ENCODE results near the gene OSTF1. TPM values are rescaled to one million over a fixed set of nuclear protein-coding genes. Genes with fewer than 3 reads are reported as not detected.

Gene OSTF1
- total RNA-seq, 1 donor from 2014 or later: 38.4 TPM

- Mint-ChIP-seq H3K4me1 (ENCODE audit: low read depth, unreplicated experiment) (peaks cover 7% of the 10 kb centered on the region), H3K36me3 (ENCODE audit: unreplicated experiment) (no peaks in the 10 kb centered on the region), H3K27ac (ENCODE audit: unreplicated experiment) (no peak overlapping the region), H3K4me3 (ENCODE audit: unreplicated experiment) (no peak overlapping the region), H3K27me3 (ENCODE audit: unreplicated experiment) (no peaks in the 10 kb centered on the region), H3K9me3 (ENCODE audit: unreplicated experiment) (peaks cover 1% of the 10 kb centered on the region)
- DNase-seq: no peak
- no peak for TF ChIP-seq CTCF (IDR thresholded peaks at IDR 0.05; ENCODE audit: partially characterized antibody, unreplicated experiment)
Observed at GRCh38 chr9:75061169-75061568, 27.1 kb upstream of the OSTF1 start.

GRCh38 chr9:75063556-75064305 is 24.6 kb upstream of the OSTF1 start:
- H3K9me3 Mint-ChIP-seq (ENCODE audit: unreplicated experiment): no peaks in the 10 kb centered on the region
- H3K4me3 Mint-ChIP-seq (ENCODE audit: unreplicated experiment): no peak overlapping the region
- H3K36me3 Mint-ChIP-seq (ENCODE audit: unreplicated experiment): no peaks in the 10 kb centered on the region
- peak overlapping the region; percentile 77 for H3K27ac Mint-ChIP-seq (ENCODE audit: unreplicated experiment)
- no peak for TF ChIP-seq CTCF (IDR thresholded peaks at IDR 0.05; ENCODE audit: partially characterized antibody, unreplicated experiment)
- peaks cover 7% of the 10 kb centered on the region for H3K4me1 Mint-ChIP-seq (ENCODE audit: low read depth, unreplicated experiment)
- DNase-seq: no peak
- H3K27me3 Mint-ChIP-seq (ENCODE audit: unreplicated experiment): no peaks in the 10 kb centered on the region

- no peak for TF ChIP-seq CTCF (IDR thresholded peaks at IDR 0.05; ENCODE audit: partially characterized antibody, unreplicated experiment)
- no peaks in the 10 kb centered on the region for H3K9me3 Mint-ChIP-seq (ENCODE audit: unreplicated experiment)
- no peaks in the 10 kb centered on the region for H3K36me3 Mint-ChIP-seq (ENCODE audit: unreplicated experiment)
- H3K4me3 Mint-ChIP-seq (ENCODE audit: unreplicated experiment): no peak overlapping the region
- no peak for DNase-seq
- H3K27me3 Mint-ChIP-seq (ENCODE audit: unreplicated experiment): no peaks in the 10 kb centered on the region
- H3K4me1 Mint-ChIP-seq (ENCODE audit: low read depth, unreplicated experiment): peaks cover 7% of the 10 kb centered on the region
- H3K27ac Mint-ChIP-seq (ENCODE audit: unreplicated experiment): no peak overlapping the region
Observed at GRCh38 chr9:75064307-75065025, 23.8 kb upstream of the OSTF1 start.

GRCh38 chr9:75065510-75065909 is 22.8 kb upstream of the OSTF1 start:
- Mint-ChIP-seq H3K4me1 (ENCODE audit: low read depth, unreplicated experiment) (peaks cover 7% of the 10 kb centered on the region), H3K27ac (ENCODE audit: unreplicated experiment) (no peak overlapping the region), H3K27me3 (ENCODE audit: unreplicated experiment) (no peaks in the 10 kb centered on the region), H3K4me3 (ENCODE audit: unreplicated experiment) (no peak overlapping the region), H3K36me3 (ENCODE audit: unreplicated experiment) (no peaks in the 10 kb centered on the region), H3K9me3 (ENCODE audit: unreplicated experiment) (no peaks in the 10 kb centered on the region)
- no peak for TF ChIP-seq CTCF (IDR thresholded peaks at IDR 0.05; ENCODE audit: partially characterized antibody, unreplicated experiment)
- DNase-seq: no peak

GRCh38 chr9:75067894-75068293 is 20.4 kb upstream of the OSTF1 start:
- Mint-ChIP-seq H3K9me3 (ENCODE audit: unreplicated experiment) (no peaks in the 10 kb centered on the region), H3K36me3 (ENCODE audit: unreplicated experiment) (no peaks in the 10 kb centered on the region), H3K4me1 (ENCODE audit: low read depth, unreplicated experiment) (peaks cover 7% of the 10 kb centered on the region), H3K4me3 (ENCODE audit: unreplicated experiment) (no peak overlapping the region), H3K27me3 (ENCODE audit: unreplicated experiment) (no peaks in the 10 kb centered on the region), H3K27ac (ENCODE audit: unreplicated experiment) (no peak overlapping the region)
- TF ChIP-seq CTCF (IDR thresholded peaks at IDR 0.05; ENCODE audit: partially characterized antibody, unreplicated experiment): no peak
- no peak for DNase-seq
